ENCODE measurements around the gene CCDC180.
"Not testable (repeated sequence)": the region's sequence is repeated elsewhere in the genome, so short reads cannot be mapped to it uniquely, and the experiment has no call there.

The CCDC180 gene

GRCh38 chr9:97311798-97312500 is 4.5 kb downstream of the CCDC180 start:
- DNase-seq (ENCODE audit: low read depth in 2 of 2) = no peak

DNA sequence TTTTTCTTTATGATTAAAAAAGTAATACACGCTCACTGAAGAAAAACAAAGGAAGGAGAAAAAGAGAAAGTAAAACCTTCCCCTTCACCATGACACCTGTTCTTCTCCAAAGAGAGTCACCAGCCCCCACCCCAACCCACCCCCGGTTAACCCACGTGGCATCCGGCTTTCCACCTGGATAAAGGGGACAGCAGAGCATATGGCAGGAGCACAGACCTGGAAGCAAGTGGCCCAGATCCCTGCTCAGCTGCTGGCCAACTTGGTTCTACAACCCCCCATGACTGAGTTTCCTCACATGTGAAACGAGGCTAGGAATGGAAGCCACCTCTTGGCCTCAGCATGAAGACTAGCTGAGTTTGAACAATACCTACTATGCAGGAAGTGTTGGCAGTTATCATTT is 5.1 kb downstream of the CCDC180 start:
- DNase-seq (ENCODE audit: low read depth in 2 of 2) = no peak

DNA sequence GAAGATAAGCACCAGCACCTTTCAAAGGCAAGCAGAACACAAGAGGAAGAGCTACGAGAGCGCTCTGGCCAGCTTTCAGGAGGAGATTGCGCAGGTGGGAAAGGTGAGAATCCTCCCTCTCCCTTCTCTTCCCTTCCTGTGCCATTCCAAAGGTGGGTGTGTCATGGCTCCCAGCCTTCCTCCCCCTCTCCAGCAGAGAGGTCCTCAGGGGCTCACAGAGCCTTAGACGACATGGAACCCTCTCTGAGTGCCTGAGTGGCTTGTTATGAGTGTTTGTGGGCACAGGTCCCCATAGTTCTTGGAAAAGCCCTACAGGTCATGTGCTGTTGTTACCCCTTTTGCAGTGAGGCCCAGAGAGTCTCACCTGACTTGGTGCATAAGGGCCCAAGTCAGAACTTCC is 5.8 kb downstream of the CCDC180 start:
- no peak for DNase-seq (ENCODE audit: low read depth in 2 of 2)

- DNase-seq (ENCODE audit: low read depth in 2 of 2) = no peak
Observed at GRCh38 chr9:97313746-97314145, 6.3 kb downstream of the CCDC180 start.

GRCh38 chr9:97314503-97314902 is 7.0 kb downstream of the CCDC180 start:
- no peak for DNase-seq (ENCODE audit: low read depth in 2 of 2)

DNA sequence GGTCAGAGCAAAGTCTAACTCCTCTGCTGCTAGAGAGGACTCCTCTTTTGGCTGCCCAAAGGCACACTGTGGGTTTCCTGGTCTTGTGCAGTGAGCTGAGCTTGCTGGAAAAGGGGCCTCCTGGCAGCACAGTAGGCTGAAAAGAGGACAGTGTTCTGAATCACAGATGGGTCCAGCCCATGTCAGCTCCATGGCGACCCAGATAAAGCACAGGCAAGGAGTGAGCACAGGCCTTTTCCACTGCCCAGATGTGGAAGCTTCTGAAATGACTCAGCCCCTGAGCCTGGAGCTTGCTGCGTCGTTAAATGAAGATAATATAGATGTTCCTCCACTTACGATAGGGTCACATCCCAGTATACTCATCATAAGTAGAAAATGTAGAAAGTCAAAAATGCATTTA is 8.1 kb downstream of the CCDC180 start:
- no peak for DNase-seq (ENCODE audit: low read depth in 2 of 2)

DNA sequence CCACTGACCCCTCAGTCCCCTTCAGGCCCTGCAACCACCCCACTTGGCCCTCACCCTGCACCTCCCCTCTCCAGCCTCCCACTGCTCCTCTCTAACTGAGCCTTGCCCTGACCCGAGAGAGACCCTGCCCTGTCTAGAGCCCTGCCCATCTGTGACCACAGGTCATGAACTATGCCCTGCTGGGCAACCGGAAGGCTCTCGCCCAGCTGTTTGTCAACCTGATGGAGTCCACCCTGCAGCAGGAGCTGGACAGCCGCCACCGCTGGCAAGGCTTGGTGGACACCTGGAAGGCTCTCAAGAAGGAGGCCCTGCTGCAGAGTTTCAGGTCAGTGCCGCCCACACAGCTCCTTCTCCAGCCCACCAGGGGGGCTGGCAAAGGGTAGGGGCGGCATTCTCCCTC is 9.4 kb downstream of the CCDC180 start:
- no peak for DNase-seq (ENCODE audit: low read depth in 2 of 2)

DNA sequence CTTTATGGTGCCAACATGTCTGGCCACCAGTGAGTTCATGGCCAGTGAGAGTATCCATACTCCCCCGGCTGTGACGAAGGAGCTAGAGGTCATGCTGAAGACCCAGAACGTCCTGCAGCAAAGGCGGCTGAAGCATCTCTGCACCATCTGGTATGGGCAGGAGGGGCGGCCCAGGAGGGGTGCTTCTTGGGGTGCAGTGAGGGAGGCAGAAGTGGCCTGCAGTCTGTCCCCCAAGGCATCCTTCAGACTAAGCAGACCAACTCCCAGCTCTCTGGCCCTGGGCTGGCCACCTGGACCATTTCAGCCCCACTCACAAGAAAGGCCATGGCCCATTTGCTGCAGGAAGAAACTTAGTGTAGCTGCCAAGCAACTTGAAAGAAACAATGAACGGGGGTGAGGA is 11.0 kb downstream of the CCDC180 start:
- DNase-seq (ENCODE audit: low read depth in 2 of 2) = no peak

GRCh38 chr9:97319395-97319794 is 11.9 kb downstream of the CCDC180 start:
- DNase-seq (ENCODE audit: low read depth in 2 of 2) = no peak

GRCh38 chr9:97320080-97320642 is 12.7 kb downstream of the CCDC180 start:
- DNase-seq (ENCODE audit: low read depth in 2 of 2) = no peak

GRCh38 chr9:97321251-97321650 is 13.8 kb downstream of the CCDC180 start:
- DNase-seq (ENCODE audit: low read depth in 2 of 2) = no peak

- no peak for DNase-seq (ENCODE audit: low read depth in 2 of 2)
Observed at GRCh38 chr9:97321691-97322090, 14.2 kb downstream of the CCDC180 start.

GRCh38 chr9:97322105-97322504 is 14.6 kb downstream of the CCDC180 start:
- no peak for DNase-seq (ENCODE audit: low read depth in 2 of 2)

GRCh38 chr9:97324954-97325353 is 17.5 kb downstream of the CCDC180 start:
- DNase-seq (ENCODE audit: low read depth in 2 of 2) = no peak

- DNase-seq (ENCODE audit: low read depth in 2 of 2) = no peak
Observed at GRCh38 chr9:97327562-97327961, 20.1 kb downstream of the CCDC180 start.

DNA sequence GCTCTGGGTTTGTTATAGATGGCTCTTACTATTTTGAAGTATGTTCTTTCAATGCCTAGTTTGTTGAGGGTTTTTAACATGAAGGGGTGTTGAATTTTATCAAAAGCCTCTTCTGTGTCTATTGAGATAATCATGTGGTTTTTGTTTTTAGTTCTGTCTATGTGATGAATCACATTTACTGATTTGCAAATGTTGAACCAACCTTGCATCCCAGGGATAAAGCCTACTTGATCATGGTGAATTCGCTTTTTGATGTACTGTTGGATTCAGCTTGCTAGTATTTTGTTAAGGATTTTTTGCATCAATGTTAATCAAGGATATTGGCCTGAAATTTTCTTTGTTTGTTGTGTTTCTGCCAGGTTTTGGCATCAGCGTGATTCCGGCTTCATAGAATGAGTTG is 25.5 kb downstream of the CCDC180 start:
- DNase-seq (ENCODE audit: low read depth in 2 of 2) = no peak

DNA sequence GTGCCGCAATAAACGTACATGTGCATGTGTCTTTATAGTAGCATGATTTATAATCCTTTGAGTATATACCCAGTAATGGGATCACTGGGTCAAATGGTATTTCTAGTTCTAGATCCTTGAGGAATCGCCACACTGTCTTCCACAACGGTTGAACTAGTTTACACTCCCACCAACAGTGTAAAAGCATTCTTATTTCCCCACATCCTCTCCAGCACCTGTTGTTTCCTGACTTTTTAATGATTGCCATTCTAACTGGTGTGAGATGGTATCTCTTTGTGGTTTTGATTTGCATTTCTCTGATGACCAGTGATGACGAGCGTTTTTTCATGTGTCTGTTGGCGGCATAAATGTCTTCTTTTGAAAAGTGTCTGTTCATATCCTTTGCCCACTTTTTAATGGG is 28.2 kb downstream of the CCDC180 start:
- DNase-seq (ENCODE audit: low read depth in 2 of 2) = not testable (repeated sequence)

GRCh38 chr9:97348871-97349270 is 41.4 kb downstream of the CCDC180 start:
- no peak for DNase-seq (ENCODE audit: low read depth in 2 of 2)

DNA sequence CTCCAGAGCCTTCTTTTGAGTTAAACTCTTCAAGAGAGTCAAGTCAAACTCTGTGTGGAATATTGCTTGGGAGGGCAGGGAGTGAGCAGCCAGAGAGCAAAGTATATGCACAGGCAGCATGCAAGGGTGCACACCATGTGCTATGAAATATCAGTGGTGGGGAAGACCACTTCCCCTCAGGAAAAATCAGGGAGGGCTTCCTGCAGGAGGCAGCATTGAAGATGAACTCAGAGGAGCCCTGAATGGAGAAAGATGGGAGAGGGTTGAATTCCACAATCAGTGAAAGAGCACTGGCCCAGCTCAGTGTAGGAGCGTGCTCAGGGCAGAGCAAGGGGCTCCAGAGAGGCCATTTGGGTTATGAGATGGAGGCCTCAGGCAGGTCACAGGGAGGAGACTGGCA is 41.9 kb downstream of the CCDC180 start:
- DNase-seq (ENCODE audit: low read depth in 2 of 2) = no peak

- no peak for DNase-seq (ENCODE audit: low read depth in 2 of 2)
Observed at GRCh38 chr9:97354637-97355036, 47.2 kb downstream of the CCDC180 start.

GRCh38 chr9:97357056-97357455 is 49.6 kb downstream of the CCDC180 start:
- DNase-seq (ENCODE audit: low read depth in 2 of 2) = no peak

Data from stimulated activated CD4-positive, alpha-beta T cell treated with anti-CD3 and anti-CD28 coated beads, Interleukin-1b, Interleukin-23, amount 100 ng/mL, for 1 hour (primary cell).